Stomach (tissue), 9 donors: ENCODE results near the gene SLC39A8. TPM values are rescaled to one million over a fixed set of nuclear protein-coding genes. Genes with fewer than 3 reads are reported as not detected.
"Not testable (repeated sequence)": the region's sequence is repeated elsewhere in the genome, so short reads cannot be mapped to it uniquely, and the experiment has no call there.

Experiments used
- DNase-seq, 2 donors: peaks; one replicate each; pipeline versions ENCODE4 v3.0.0 to v3.0.0-alpha.2; 2013 to 2019
- H3K27ac ChIP-seq, 5 donors: fragments of 200-600 bp in 4 of 5; sonication (generic) in 4 of 5; one replicate each; pipeline ENCODE4 v1.5.1; 2013 to 2019; ENCODE audit warnings: mild to moderate bottlenecking in 1 of 5, moderate library complexity in 1 of 5
- H3K27me3 ChIP-seq, 3 donors: fragments of 200-600 bp; sonication (generic); one replicate each; pipeline ENCODE4 v1.5.1; 2017 to 2019; ENCODE audit warnings: mixed run types in 1 of 3
- H3K36me3 ChIP-seq, 4 donors: fragments of 200-600 bp; sonication (generic); 1 replicate in 3 of 4; 2 replicates in 1 of 4; pipeline ENCODE4 v1.5.1; 2016 to 2019
- H3K4me1 ChIP-seq, 4 donors: fragments of 200-600 bp; sonication (generic); one replicate each; pipeline ENCODE4 v1.5.1; 2016 to 2019
- H3K4me3 ChIP-seq, 4 donors: fragments of 200-600 bp; sonication (generic) in 3 of 4; one replicate each; pipeline ENCODE4 v1.5.1; 2016 to 2019; ENCODE audit warnings: mild to moderate bottlenecking in 1 of 4
- H3K9me3 ChIP-seq, 4 donors: fragments of 200-600 bp; sonication (generic); one replicate each; pipeline ENCODE4 v1.5.1; 2016 to 2019
- CTCF ChIP-seq, 7 experiments: fragments of 450-650 bp in 4 of 7; fragments of 200-600 bp in 3 of 7; sonication (generic) in 3 of 7; IDR thresholded peaks; one replicate each; pipeline ENCODE4 v1.5.1; 2016 to 2019; ENCODE audit warnings: antibody characterized with exemption in 7 of 7, control low read depth in 2 of 7, mild to moderate bottlenecking in 1 of 7
- EP300 ChIP-seq: sonication (generic); formaldehyde crosslinking; IDR thresholded peaks from one replicate; pipeline ENCODE4 v1.6.1; 2017; ENCODE audit warnings: antibody characterized with exemption
- POLR2A ChIP-seq, 4 donors: fragments of 450-650 bp; IDR thresholded peaks; one replicate each; pipeline ENCODE4 v1.6.1; 2016; ENCODE audit warnings: antibody characterized with exemption in 4 of 4, control low read depth in 2 of 4, mild to moderate bottlenecking in 1 of 4, moderate library complexity in 1 of 4
- POLR2AphosphoS5 ChIP-seq, 3 donors: sonication (generic); formaldehyde crosslinking; IDR thresholded peaks; one replicate each; pipeline ENCODE4 v1.6.1; 2016; ENCODE audit warnings: antibody characterized with exemption in 3 of 3
- WGBS, 5 donors: extraction: QIAGEN DNeasy Blood & Tissue Kit in 3 of 5; methylation state at CpG; one replicate each; pipeline versions ENCODE4 v1.1.5 to v1.1.7; 2013 to 2018; 5-methylcytosine and 5-hydroxymethylcytosine counted together
- intact Hi-C: fragments of 100-400 bp; cut with DNase I; formaldehyde crosslinking; loops from one replicate; pipeline ENCODE4 v1.15.1; 2023; ENCODE audit warnings: low total_unique reads
- polyA plus RNA-seq, 3 donors: library from polyadenylated mRNA; stranded (reverse); fragments of 200-250 nt; gene quantifications; one replicate each; pipeline ENCODE4 v1.2.3, GENCODE V29; 2013
- total RNA-seq, 5 donors: library from RNA; depleted of rRNA; stranded (reverse); fragments of >200 nt; gene quantifications; one replicate each; pipeline versions ENCODE4 v1.1.0 to v1.2.3, GENCODE V29; 2014 to 2016
- donor health status: healthy with polysubstance abuse.
- donor health status: Bipolar disorder and iron deficiency.
- donor health status: healthy.

Gene SLC39A8
- total and polyA plus RNA-seq, 8 donors: 1.8 to 24.6 (median 9.4) TPM

DNA sequence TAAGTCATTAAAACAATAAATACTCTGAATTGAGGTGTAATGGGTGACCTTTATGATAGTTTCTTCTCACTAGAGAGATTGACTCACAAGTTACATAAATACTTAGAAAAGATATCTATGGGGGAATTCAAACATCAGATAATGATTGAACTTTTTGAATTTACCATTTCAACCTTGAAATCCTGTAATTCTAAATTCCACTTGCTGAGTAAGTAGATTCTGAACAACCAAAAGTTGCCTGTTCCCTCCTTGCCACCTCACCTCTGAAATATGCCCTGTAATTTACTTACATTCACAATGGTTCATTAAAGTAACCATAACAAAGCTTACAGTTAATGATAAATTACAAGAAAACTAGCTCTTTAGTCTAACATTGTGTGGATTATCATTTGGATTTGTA, 43.3 kb upstream of the SLC39A8 start:
- Histone ChIP-seq H3K27ac (no peak overlapping the region), H3K4me3 (no peak overlapping the region), H3K4me1 (no peaks in the 10 kb centered on the region), H3K27me3 (no peaks in the 10 kb centered on the region), H3K9me3 (no peaks in the 10 kb centered on the region), H3K36me3 (no peaks in the 10 kb centered on the region)
- intact Hi-C loops: no loop called here
- DNase-seq: no peak
- TF ChIP-seq POLR2A (IDR thresholded peaks at IDR 0.05) (no peak), CTCF (IDR thresholded peaks at IDR 0.05) (no peak), EP300 (no peak), POLR2AphosphoS5 (IDR thresholded peaks at IDR 0.05) (no peak)

GRCh38 chr4:102387552-102388150, 42.4 kb upstream of the SLC39A8 start:
- no peak overlapping the region for H3K27ac ChIP-seq
- TF ChIP-seq EP300 (no peak), CTCF (IDR thresholded peaks at IDR 0.05) (no peak), POLR2AphosphoS5 (IDR thresholded peaks at IDR 0.05) (no peak), POLR2A (IDR thresholded peaks at IDR 0.05) (no peak)
- no peak overlapping the region for H3K4me3 ChIP-seq
- no peak for DNase-seq
- intact Hi-C loops: no loop called here
- no peaks in the 10 kb centered on the region for H3K4me1 ChIP-seq
- no peaks in the 10 kb centered on the region for H3K36me3 ChIP-seq
- H3K27me3 ChIP-seq: no peaks in the 10 kb centered on the region
- WGBS, 5 donors: 22 to 45% (median 39%) methylated on average over 2 of the region's 2 CpGs
- H3K9me3 ChIP-seq: no peaks in the 10 kb centered on the region

DNA sequence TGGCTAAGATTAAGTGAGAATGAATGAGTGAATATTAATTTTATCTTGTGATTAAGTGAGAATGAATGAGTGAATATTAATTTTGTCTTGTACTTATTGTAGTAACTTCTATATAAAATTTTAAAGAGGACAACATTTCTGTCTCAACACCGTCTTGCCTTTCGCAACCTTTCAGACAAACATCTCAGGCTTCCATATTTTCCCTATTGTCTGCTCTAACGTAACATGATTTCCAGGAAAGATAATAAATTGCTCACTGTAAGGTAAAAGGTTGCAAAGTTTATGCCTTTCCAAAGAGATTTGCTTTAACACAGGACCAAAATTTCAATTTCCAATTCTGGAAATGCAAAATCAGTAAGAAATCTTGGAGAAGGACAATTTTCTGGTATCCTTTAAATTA, 41.7 kb upstream of the SLC39A8 start:
- no peak for DNase-seq
- Histone ChIP-seq H3K27ac (no peak overlapping the region), H3K9me3 (no peaks in the 10 kb centered on the region), H3K4me3 (no peak overlapping the region), H3K4me1 (no peaks in the 10 kb centered on the region), H3K27me3 (no peaks in the 10 kb centered on the region), H3K36me3 (no peaks in the 10 kb centered on the region)
- TF ChIP-seq EP300: no peak
- no peak for TF ChIP-seq POLR2AphosphoS5 (IDR thresholded peaks at IDR 0.05)
- no peak for TF ChIP-seq POLR2A (IDR thresholded peaks at IDR 0.05)
- TF ChIP-seq CTCF (IDR thresholded peaks at IDR 0.05): no peak
- intact Hi-C loops: no loop called here
- 84 to 90% (median 86%) methylated on average over 3 of the region's 3 CpGs for WGBS, 5 donors

DNA sequence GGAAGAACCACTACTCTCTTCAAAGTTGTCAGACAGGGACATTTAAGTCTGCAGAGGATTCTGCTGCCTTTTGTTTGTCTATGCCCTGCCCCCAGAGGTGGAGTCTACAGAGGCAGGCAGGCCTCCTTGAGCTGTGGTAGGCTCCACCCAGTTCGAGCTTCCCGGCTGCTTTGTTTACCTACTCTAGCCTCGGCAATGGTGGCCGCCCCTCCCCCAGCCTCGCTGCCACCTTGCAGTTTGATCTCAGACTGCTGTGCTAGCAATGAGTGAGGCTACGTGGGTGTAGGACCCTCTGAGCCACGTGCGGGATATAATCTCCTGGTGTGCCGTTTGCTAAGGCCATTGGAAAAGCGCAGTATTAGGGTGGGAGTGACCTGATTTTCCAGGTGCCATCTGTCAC, 35.0 kb upstream of the SLC39A8 start:
- not testable (repeated sequence) for H3K9me3 ChIP-seq
- WGBS, 5 donors: 67 to 78% (median 75%) methylated on average over 10 of the region's 10 CpGs

DNA sequence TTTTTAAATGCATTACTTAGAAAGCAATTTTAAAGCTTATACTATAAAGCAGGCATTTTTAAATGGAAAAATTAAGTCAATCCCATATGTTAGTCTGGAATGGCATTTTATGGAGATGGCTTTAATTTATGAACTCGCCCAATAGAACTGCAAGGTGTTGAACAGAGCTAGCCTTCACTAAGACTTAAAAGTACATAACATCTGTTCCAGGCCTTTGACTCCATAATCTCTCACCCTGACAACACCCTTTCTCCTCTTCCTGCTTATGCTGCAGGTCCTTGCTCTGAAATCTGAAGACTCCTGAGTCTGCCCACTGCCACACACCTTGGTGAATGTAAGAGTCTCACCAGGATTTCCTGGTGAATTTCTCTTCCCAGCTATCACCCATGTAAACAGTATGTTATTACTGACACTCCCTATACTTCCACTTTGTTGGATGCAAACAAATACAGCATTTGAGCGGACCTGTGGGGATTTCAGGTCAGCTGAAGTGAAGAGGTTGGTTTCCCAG, 17.7 kb upstream of the SLC39A8 start:
- H3K9me3 ChIP-seq: peaks cover 0 to 7% (median 2%) of the 10 kb centered on the region in 4 donors
- H3K4me3 ChIP-seq: no peak overlapping the region
- 69 to 85% (median 78%) methylated on average over 2 of the region's 2 CpGs for WGBS, 5 donors
- TF ChIP-seq POLR2AphosphoS5 (IDR thresholded peaks at IDR 0.05) (no peak), POLR2A (IDR thresholded peaks at IDR 0.05) (no peak), EP300 (no peak), CTCF (IDR thresholded peaks at IDR 0.05) (no peak)
- no peaks in the 10 kb centered on the region for H3K4me1 ChIP-seq
- no peaks in the 10 kb centered on the region for H3K36me3 ChIP-seq
- no peak for DNase-seq
- H3K27me3 ChIP-seq: no peaks in the 10 kb centered on the region
- intact Hi-C loops: no loop called here
- no peak overlapping the region for H3K27ac ChIP-seq

More for the DNA sequence above, 35.0 kb upstream of the SLC39A8 start:
- H3K4me1 ChIP-seq, H3K27me3 ChIP-seq, H3K27ac ChIP-seq, intact Hi-C loops, H3K4me3 ChIP-seq, H3K36me3 ChIP-seq, DNase-seq: not testable (repeated sequence)
